Psoas muscle (tissue), 8 donors: ENCODE measurements around the gene AUP1. TPM values are rescaled to one million over a fixed set of nuclear protein-coding genes. Genes with fewer than 3 reads are reported as not detected.

Experiments
- ATAC-seq, 4 donors: fragments of 200-7000 bp; cut with Tn5 transposase; one replicate each; pipeline ENCODE4 v1.9.1; 2020; ENCODE audit warnings: moderate library complexity in 3 of 4, mild to moderate bottlenecking in 2 of 4
- DNase-seq, 2 donors: peaks; one replicate each; pipeline ENCODE4 v3.0.0-alpha.2; 2020
- H3K27ac ChIP-seq: fragments of 200-600 bp; one replicate; pipeline ENCODE4 v1.8.0; 2022
- H3K27me3 ChIP-seq, 3 donors: fragments of 200-600 bp in 1 of 3; one replicate each; pipeline versions ENCODE4 v1.6.1 to v1.8.0; 2013 to 2022; ENCODE audit warnings: low read length in 2 of 3, mild to moderate bottlenecking in 2 of 3, moderate library complexity in 1 of 3; ENCODE audit not compliant: insufficient read depth in 3 of 3
- H3K36me3 ChIP-seq, 2 donors: fragments of 200-600 bp in 1 of 2; one replicate each; pipeline versions ENCODE4 v1.6.1 to v1.8.0; 2013 to 2022; ENCODE audit warnings: low read depth in 1 of 2, mild to moderate bottlenecking in 1 of 2, moderate library complexity in 1 of 2; ENCODE audit not compliant: insufficient read depth in 1 of 2
- H3K4me1 ChIP-seq: fragments of 200-600 bp; one replicate; pipeline ENCODE4 v1.8.0; 2022
- H3K4me3 ChIP-seq: fragments of 200-600 bp; one replicate; pipeline ENCODE4 v1.8.0; 2022; ENCODE audit warnings: mild to moderate bottlenecking
- H3K9me3 ChIP-seq: fragments of 200-600 bp; one replicate; pipeline ENCODE4 v1.8.0; 2022
- CTCF ChIP-seq: fragments of 200-600 bp; IDR thresholded peaks from one replicate; pipeline ENCODE4 v1.8.0; 2022; ENCODE audit warnings: antibody characterized with exemption
- WGBS, 3 donors: extraction: QIAGEN DNeasy Blood & Tissue Kit; methylation state at CpG; one replicate each; pipeline versions ENCODE4 v1.1.6 to v1.1.7; 2013; 5-methylcytosine and 5-hydroxymethylcytosine counted together
- intact Hi-C, 2 donors: fragments of 100-400 bp; cut with DNase I; formaldehyde crosslinking; loops; one replicate each; pipeline versions ENCODE4 v1.11.0 to v1.14.2; 2022
- polyA plus RNA-seq, 3 donors: library from polyadenylated mRNA; stranded (reverse); fragments of 200-250 nt; gene quantifications; one replicate each; pipeline ENCODE4 v1.2.3, GENCODE V29; 2013
- total RNA-seq, 4 donors: library from RNA; stranded (reverse); fragmentation: NEBNext Ultra II Directional in 2 of 4; extraction: Animal tissue kit (Norgen Biotek cat#: 25700) in 2 of 4; gene quantifications; one replicate each; pipeline versions ENCODE4 v1.2.1 to v1.2.4, GENCODE V29; 2021 to 2023
- donor health status: healthy with polysubstance abuse.
- donor health status: DM: no; HTN: no; CAD: no; lungs with moderate emphysema.
- donor health status: Bipolar disorder and iron deficiency.
- donor health status: healthy.
- donor health status: DM: yes; HTN: yes; CAD: no.
- donor health status: DM: no; HTN: no; CAD: no.
- donor health status: DM: no; HTN: no; CAD: no.
- donor health status: DM: yes; HTN: yes; CAD: no.

AUP1 gene
- total and polyA plus RNA-seq, 7 donors: 56.0 to 205 (median 94.7) TPM

- H3K9me3 ChIP-seq: no peaks in the 10 kb centered on the region
- no peak for TF ChIP-seq CTCF
- H3K36me3 ChIP-seq: no peaks in the 10 kb centered on the region
- intact Hi-C loops: no loop called here
- H3K27me3 ChIP-seq: peaks cover 0 to 38% (median 7%) of the 10 kb centered on the region in 3 donors
- no peak for DNase-seq
- peaks cover 6% of the 10 kb centered on the region for H3K4me1 ChIP-seq
- peak overlapping the region; percentile 60 for H3K27ac ChIP-seq
- 8 to 10% (median 8%) methylated on average over 25 to 26 of the region's 26 CpGs for WGBS, 3 donors
- ATAC-seq: peak in 1 of 4 donors; percentile 24
- peak overlapping the region; percentile 68 for H3K4me3 ChIP-seq
Measured at GRCh38 chr2:74548285-74548899, 18.9 kb upstream of the AUP1 start.

DNA sequence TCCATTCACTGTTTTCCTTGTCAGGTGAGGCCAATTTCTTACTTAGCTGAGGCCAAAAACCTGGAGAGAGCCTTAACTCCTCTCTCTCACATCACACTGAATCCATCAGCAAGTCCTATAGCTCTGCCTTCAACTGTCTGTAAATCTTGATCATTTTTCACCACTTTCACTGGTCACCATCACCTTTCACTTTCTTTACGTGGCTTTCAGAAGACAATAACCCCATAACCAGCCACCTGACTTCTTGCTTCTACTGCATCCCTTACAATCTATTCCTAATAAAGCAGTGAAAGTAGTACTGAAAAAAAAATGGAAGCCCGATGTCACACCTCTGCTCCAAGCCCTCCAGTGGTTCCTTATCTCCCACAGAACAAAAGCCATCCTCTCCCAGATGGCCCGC is 16.5 kb upstream of the AUP1 start:
- intact Hi-C loops: no loop called here
- Histone ChIP-seq H3K4me1 (peaks cover 6% of the 10 kb centered on the region), H3K36me3 (no peaks in the 10 kb centered on the region), H3K27ac (no peak overlapping the region), H3K4me3 (no peak overlapping the region), H3K9me3 (no peaks in the 10 kb centered on the region), H3K27me3 (peaks cover 0 to 25% (median 4%) of the 10 kb centered on the region in 3 donors)
- ATAC-seq: no peak
- TF ChIP-seq CTCF: no peak
- no peak for DNase-seq
- 89 to 94% (median 90%) methylated on average over 3 of the region's 3 CpGs for WGBS, 3 donors

DNA sequence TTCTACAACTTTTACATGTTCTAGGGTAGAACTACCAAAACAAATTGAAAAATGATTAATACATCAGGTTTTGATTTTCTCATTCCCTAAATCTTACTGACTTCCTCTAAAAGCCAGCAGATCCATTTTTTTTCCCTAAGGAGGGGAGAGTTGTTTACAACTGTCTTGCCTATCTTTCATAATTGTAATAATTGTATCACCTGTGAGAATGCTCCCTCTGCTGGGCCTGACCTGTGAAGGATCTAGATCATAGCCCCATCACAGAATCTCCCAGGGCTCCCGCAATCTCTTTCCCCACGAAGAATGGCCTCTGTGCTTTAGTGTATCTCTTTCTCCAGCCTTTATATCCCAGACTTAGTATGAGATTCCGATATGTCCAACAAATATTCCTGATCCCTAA is 15.1 kb upstream of the AUP1 start:
- no peaks in the 10 kb centered on the region for H3K36me3 ChIP-seq
- TF ChIP-seq CTCF: no peak
- intact Hi-C loops: no loop called here
- ATAC-seq (no peak), DNase-seq (no peak)
- H3K4me1 ChIP-seq: peaks cover 6% of the 10 kb centered on the region
- WGBS, 3 donors: 90 to 92% (median 91%) methylated on average over 3 of the region's 3 CpGs
- H3K27ac ChIP-seq: no peak overlapping the region
- H3K9me3 ChIP-seq: no peaks in the 10 kb centered on the region
- H3K27me3 ChIP-seq: peaks cover 0 to 16% (median 4%) of the 10 kb centered on the region in 3 donors
- no peak overlapping the region for H3K4me3 ChIP-seq

DNA sequence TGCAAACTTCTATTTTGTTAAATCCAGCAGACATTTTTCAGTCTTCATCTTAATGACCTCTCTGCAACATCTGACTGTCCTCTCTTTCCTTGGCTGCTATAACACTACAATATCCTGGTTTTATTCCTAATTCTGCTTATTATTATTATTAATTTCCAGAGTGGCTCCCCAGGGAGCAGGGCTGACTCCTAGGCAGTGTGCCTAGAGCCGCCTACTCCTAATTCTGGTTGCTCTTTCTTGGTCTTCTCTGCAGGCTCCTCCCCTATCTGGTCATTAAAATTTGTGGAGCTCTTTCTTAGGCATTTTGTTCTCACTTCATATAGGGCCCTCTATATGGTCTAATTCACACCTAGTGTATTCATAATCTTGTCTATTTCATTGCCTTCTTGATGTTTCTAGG is 13.5 kb upstream of the AUP1 start:
- no peak for ATAC-seq
- 74 to 88% (median 79%) methylated on average over 1 of the region's 1 CpG for WGBS, 3 donors
- DNase-seq: no peak

More for the DNA sequence above, 13.5 kb upstream of the AUP1 start:
- intact Hi-C loops: no loop called here
- Histone ChIP-seq H3K27ac (no peak overlapping the region), H3K36me3 (no peaks in the 10 kb centered on the region), H3K4me3 (no peak overlapping the region), H3K4me1 (no peaks in the 10 kb centered on the region), H3K9me3 (no peaks in the 10 kb centered on the region), H3K27me3 (no peaks in the 10 kb centered on the region)
- no peak for TF ChIP-seq CTCF
